Lower leg skin (tissue), 4 donors: ENCODE results near the gene WIPF3. TPM values are rescaled to one million over a fixed set of nuclear protein-coding genes. Genes with fewer than 3 reads are reported as not detected.
"Not testable (repeated sequence)": the region's sequence is repeated elsewhere in the genome, so short reads cannot be mapped to it uniquely, and the experiment has no call there.

Experiments used
- DNase-seq, 2 donors: peaks; one replicate each; pipeline ENCODE4 v3.0.0-alpha.2; 2019; ENCODE audit warnings: low spot score in 2 of 2
- H3K4me3 ChIP-seq: fragments of 200-600 bp; sonication (generic); 2 replicates; pipeline ENCODE4 v1.5.1; 2017; ENCODE audit warnings: mild to moderate bottlenecking, low read depth; ENCODE audit not compliant: poor library complexity, severe bottlenecking
- CTCF ChIP-seq, 3 donors: fragments of 450-650 bp; IDR thresholded peaks; one replicate each; pipeline ENCODE4 v1.5.1; 2016; ENCODE audit warnings: antibody characterized with exemption in 3 of 3, mild to moderate bottlenecking in 3 of 3, moderate library complexity in 2 of 3
- POLR2A ChIP-seq, 2 donors: fragments of 450-650 bp; IDR thresholded peaks; one replicate each; pipeline ENCODE4 v1.6.1; 2016 to 2017; ENCODE audit warnings: antibody characterized with exemption in 2 of 2, mild to moderate bottlenecking in 1 of 2, moderate library complexity in 1 of 2
- WGBS, 2 donors: methylation state at CpG; one replicate each; pipeline ENCODE4 v1.1.5; 2018; 5-methylcytosine and 5-hydroxymethylcytosine counted together
- intact Hi-C: fragments of 100-400 bp; cut with DNase I; formaldehyde crosslinking; loops from one replicate; pipeline ENCODE4 v1.15.0; 2023; ENCODE audit warnings: low total_unique reads
- total RNA-seq, 4 donors: library from RNA; depleted of rRNA; stranded (reverse); fragments of >200 nt; gene quantifications; one replicate each; pipeline ENCODE4 v1.1.0, GENCODE V29; 2016

The WIPF3 gene
- total RNA-seq, 4 donors from 2014 or later, result 0.23 to 1.2 (median 0.82) TPM

- TF ChIP-seq CTCF (IDR thresholded peaks at IDR 0.05), result no peak
- no peak for TF ChIP-seq POLR2A (IDR thresholded peaks at IDR 0.05)
- intact Hi-C loops, result no loop called here
- no peak for DNase-seq
- H3K4me3 ChIP-seq, result no peak overlapping the region
- 86 to 88% methylated on average over 9 of the region's 9 CpGs for WGBS, 2 donors
Measured at GRCh38 chr7:29957521-29958310, 151.4 kb downstream of the WIPF3 start.

GRCh38 chr7:29958667-29959358 is 152.5 kb downstream of the WIPF3 start:
- no peak for TF ChIP-seq POLR2A (IDR thresholded peaks at IDR 0.05)
- TF ChIP-seq CTCF (IDR thresholded peaks at IDR 0.05), result no peak
- H3K4me3 ChIP-seq, result no peak overlapping the region
- WGBS, 2 donors, result 92 to 93% methylated on average over 8 of the region's 8 CpGs
- DNase-seq, result no peak
- intact Hi-C loops, result no loop called here

GRCh38 chr7:29961611-29962010 is 155.3 kb downstream of the WIPF3 start:
- H3K4me3 ChIP-seq, intact Hi-C loops, DNase-seq: not testable (repeated sequence)
- 93 to 95% methylated on average over 6 to 18 of the region's 19 CpGs for WGBS, 2 donors

- H3K4me3 ChIP-seq, result no peak overlapping the region
- 89 to 100% methylated on average over 1 of the region's 1 CpG for WGBS, 2 donors
- intact Hi-C loops, result no loop called here
- TF ChIP-seq POLR2A (IDR thresholded peaks at IDR 0.05) (no peak), CTCF (IDR thresholded peaks at IDR 0.05) (no peak)
- DNase-seq, result no peak
Measured at GRCh38 chr7:29962035-29962434, 155.7 kb downstream of the WIPF3 start.

GRCh38 chr7:29965030-29965429 is 158.7 kb downstream of the WIPF3 start:
- 78 to 83% methylated on average over 3 of the region's 3 CpGs for WGBS, 2 donors
- no peak overlapping the region for H3K4me3 ChIP-seq
- intact Hi-C loops, result no loop called here
- TF ChIP-seq CTCF (IDR thresholded peaks at IDR 0.05) (no peak), POLR2A (IDR thresholded peaks at IDR 0.05) (no peak)
- DNase-seq, result no peak

Other genes with a start within 250 kb of the WIPF3 start
- gene PRR15, start 242.7 kb upstream of the WIPF3 start, total RNA-seq, result under 1 TPM in 3 of 4 donors, not detected in 1; 0.15 to 0.67 (median 0.58) TPM
- 10 to 100 TPM in 3 of 4 donors, 1 to 10 TPM in 1; 8.5 to 17.9 (median 11.5) TPM for gene SCRN1, start 183.3 kb downstream of the WIPF3 start, total RNA-seq
- gene FKBP14, start 220.2 kb downstream of the WIPF3 start, total RNA-seq, result 1 to 10 TPM; 2.3 to 6.1 (median 3.8) TPM
- 10 to 100 TPM in 1 of 4 donors, 1 to 10 TPM in 3; 6.0 to 10.9 (median 6.5) TPM for gene PLEKHA8, start 221.9 kb downstream of the WIPF3 start, total RNA-seq